ENCODE measurements around the gene MED14. TPM values are rescaled to one million over a fixed set of nuclear protein-coding genes. Genes with fewer than 3 reads are reported as not detected.

The MED14 gene
- total and polyA plus RNA-seq, 2 of the 8 experiments (the other 6 are each of a cell fraction or from before 2014, with no cell fraction given) = 79.7 to 117 TPM

DNA sequence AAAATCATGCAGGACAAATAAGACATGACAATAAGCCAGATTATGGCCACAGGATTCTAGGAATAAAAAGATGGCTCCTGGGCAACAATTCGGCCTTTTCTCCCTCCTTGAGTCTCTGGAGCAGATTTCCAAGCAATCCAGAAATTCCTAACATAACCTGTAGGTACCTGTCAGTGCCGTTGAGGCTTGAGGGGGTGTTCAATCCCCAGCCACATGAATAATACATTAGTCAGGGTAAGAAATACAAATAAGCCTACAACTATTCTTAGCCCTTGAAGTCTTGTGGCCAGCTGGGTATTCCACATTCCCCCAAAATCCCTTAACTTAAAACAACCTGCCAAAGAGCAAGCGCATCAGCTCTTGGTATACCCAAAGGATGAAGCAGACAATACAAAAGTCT is 97.7 kb downstream of the MED14 start:
- Histone ChIP-seq H2BK12ac (ENCODE audit: low read depth, low read length) (no peak overlapping the region), H3K79me2 (ENCODE audit: control insufficient read depth in 1 of 2, insufficient read depth in 2 of 2, low read length in 2 of 2) (no peaks in the 10 kb centered on the region; a peak in 1 of 4 replicates), H3K14ac (ENCODE audit: insufficient read length) (no peak overlapping the region), H3K27me3 (replicated peaks in 1 of 4; ENCODE audit: control insufficient read depth in 3 of 4, extremely low read depth in 1 of 4, insufficient read depth in 3 of 4, low read length in 3 of 4) (no peaks in the 10 kb centered on the region), H3K4me2 (ENCODE audit: insufficient read depth in 1 of 2, low read depth in 2 of 2, low read length in 2 of 2) (no peak overlapping the region), H2AK5ac (ENCODE audit: low read depth, low read length) (no peak overlapping the region), H4K20me1 (replicated peaks in 1 of 2; ENCODE audit: control insufficient read depth in 1 of 2, insufficient read depth in 2 of 2, low read length in 2 of 2) (no peaks in the 10 kb centered on the region), H3K4me1 (replicated peaks in 1 of 4; ENCODE audit: control insufficient read depth in 3 of 4, insufficient read depth in 4 of 4, low read length in 3 of 4) (no peaks in the 10 kb centered on the region), H3K9ac (replicated peaks in 1 of 4; ENCODE audit: extremely low read depth in 1 of 4, low read depth in 3 of 4, low read length in 3 of 4) (no peak overlapping the region), H2AFZ (ENCODE audit: low read length) (no peak overlapping the region), H2BK5ac (ENCODE audit: low read depth, low read length) (no peak overlapping the region), H2BK15ac (ENCODE audit: low read length) (no peak overlapping the region), H3K23ac (ENCODE audit: insufficient read length) (no peak overlapping the region), H3K27ac (ENCODE audit: low read depth, low read length) (no peak overlapping the region), H3K18ac (ENCODE audit: extremely low read depth, low read length) (no peak overlapping the region), H3K4ac (replicated peaks; ENCODE audit: insufficient read length, low read depth, low read length) (no peak overlapping the region), H3K4me3 (ENCODE audit: extremely low read depth in 1 of 4, insufficient read depth in 2 of 4, low read depth in 3 of 4, low read length in 4 of 4) (no peak overlapping the region), H4K5ac (ENCODE audit: insufficient read length, low read depth, low read length) (no peak overlapping the region), H2BK20ac (ENCODE audit: low read length) (no peak overlapping the region), H2BK120ac (replicated peaks; ENCODE audit: low read depth, low read length) (no peak overlapping the region), H3K56ac (replicated peaks; ENCODE audit: insufficient read length, low read depth, low read length) (no peak overlapping the region), H3K79me1 (ENCODE audit: low read depth, low read length) (no peaks in the 10 kb centered on the region), H3K36me3 (ENCODE audit: control insufficient read depth in 2 of 4, insufficient read depth in 4 of 4, low read length in 3 of 4) (peaks cover 0 to 34% (median 13%) of the 10 kb centered on the region in 4 experiments; a peak in 6 of 8 replicates), H3K9me3 (ENCODE audit: insufficient read depth in 2 of 2, low read depth in 1 of 2, low read length in 1 of 2) (no peaks in the 10 kb centered on the region), H4K8ac (ENCODE audit: extremely low read depth, insufficient read depth, low read length) (no peak overlapping the region), H4K91ac (replicated peaks; ENCODE audit: insufficient read length, low read length) (no peak overlapping the region), H3K23me2 (ENCODE audit: low read depth, low read length) (no peaks in the 10 kb centered on the region)
- no peak for TF ChIP-seq SP2 (IDR thresholded peaks at IDR 0.05; ENCODE audit: low read length)
- TF ChIP-seq MAFK (IDR thresholded peaks at IDR 0.05; ENCODE audit: low read depth, low read length) = no peak
- 91% methylated on average over 3 of the region's 3 CpGs; no CpG with 5 or more reads in 1 of the 2 experiments for WGBS, 2 experiments (ENCODE audit: extremely low coverage in 1 of 2, insufficient coverage in 1 of 2, insufficient read length in 1 of 2, insufficient replicate concordance in 2 of 2, low coverage in 1 of 2, low lambda C conversion rate in 2 of 2, missing lambda C conversion rate in 1 of 2)
- no peak for DNase-seq (ENCODE audit: low read depth in 1 of 2, low spot score in 2 of 2)
- CTCF ChIA-PET (ENCODE audit: partially characterized antibody) = interaction anchor here (0.6 kb wide), 1 partner anchor 10 kb away, joined by 3 read pairs; no protein-coding TSS in a partner anchor
- POLR2A ChIA-PET (ENCODE audit: partially characterized antibody) = interaction anchor here (1.3 kb wide), 1 partner anchor 9 kb away, joined by 3 read pairs; no protein-coding TSS in a partner anchor
- no peak for FAIRE-seq
